HG02884 (cell line): Measurements from ENCODE around the gene OR9Q2.
"Not testable (repeated sequence)": the region's sequence is repeated elsewhere in the genome, so short reads cannot be mapped to it uniquely, and the experiment has no call there.

Experiments
- ATAC-seq: cut with Tn5 transposase; IDR thresholded peaks from one replicate; pipeline ENCODE4 v1.9.1; 2021; ENCODE audit warnings: mild to moderate bottlenecking, moderate library complexity; ENCODE audit not compliant: unreplicated experiment

OR9Q2 gene

GRCh38 chr11:58188770-58189169, at the start of gene OR9Q2:
Gene OR9Q2, plus strand, starts transcription at chr11:58189070. Its CDS starts 1,421 bp downstream, at chr11:58190491.
- ATAC-seq = no peak

- ATAC-seq = no peak
Measured at GRCh38 chr11:58142761-58143160, 46.1 kb upstream of the OR9Q2 start.

- no peak for ATAC-seq
Measured at GRCh38 chr11:58152781-58153180, 36.1 kb upstream of the OR9Q2 start.

- ATAC-seq = no peak
Measured at GRCh38 chr11:58164389-58164788, 24.5 kb upstream of the OR9Q2 start.

- no peak for ATAC-seq
Measured at GRCh38 chr11:58164990-58165389, 23.9 kb upstream of the OR9Q2 start.

- no peak for ATAC-seq
Measured at GRCh38 chr11:58165504-58166106, 23.3 kb upstream of the OR9Q2 start.

- no peak for ATAC-seq
Measured at GRCh38 chr11:58177409-58178054, 11.3 kb upstream of the OR9Q2 start.

GRCh38 chr11:58178444-58178843, 10.4 kb upstream of the OR9Q2 start:
- ATAC-seq = no peak

- ATAC-seq = no peak
Measured at GRCh38 chr11:58179648-58180047, 9.2 kb upstream of the OR9Q2 start.

GRCh38 chr11:58186938-58187337, 1.9 kb upstream of the OR9Q2 start:
- no peak for ATAC-seq

GRCh38 chr11:58192229-58192628, 3.4 kb downstream of the OR9Q2 start:
- no peak for ATAC-seq

GRCh38 chr11:58193391-58193790, 4.5 kb downstream of the OR9Q2 start:
- ATAC-seq = no peak

GRCh38 chr11:58195939-58196338, 7.1 kb downstream of the OR9Q2 start:
- ATAC-seq = no peak

- no peak for ATAC-seq
Measured at GRCh38 chr11:58199271-58199670, 10.4 kb downstream of the OR9Q2 start.

- ATAC-seq = no peak
Measured at GRCh38 chr11:58204042-58204441, 15.2 kb downstream of the OR9Q2 start, which contains the start of gene OR1S2. Gene OR1S2, minus strand, starts transcription at chr11:58204142. Its CDS starts 0 bp downstream, at chr11:58204142.

- not testable (repeated sequence) for ATAC-seq
Measured at GRCh38 chr11:58212420-58212819, 23.6 kb downstream of the OR9Q2 start, which contains the start of gene OR1S1. Gene OR1S1, plus strand, starts transcription at chr11:58212720.

- ATAC-seq = no peak
Measured at GRCh38 chr11:58216476-58216875, 27.6 kb downstream of the OR9Q2 start.

GRCh38 chr11:58222721-58223120, 33.9 kb downstream of the OR9Q2 start:
- no peak for ATAC-seq

- no peak for ATAC-seq
Measured at GRCh38 chr11:58227956-58228615, 39.2 kb downstream of the OR9Q2 start.
